ENCODE results near the gene SNRPA1.
"Not testable (repeated sequence)": the region's sequence is repeated elsewhere in the genome, so short reads cannot be mapped to it uniquely, and the experiment has no call there.

SNRPA1 gene

DNA sequence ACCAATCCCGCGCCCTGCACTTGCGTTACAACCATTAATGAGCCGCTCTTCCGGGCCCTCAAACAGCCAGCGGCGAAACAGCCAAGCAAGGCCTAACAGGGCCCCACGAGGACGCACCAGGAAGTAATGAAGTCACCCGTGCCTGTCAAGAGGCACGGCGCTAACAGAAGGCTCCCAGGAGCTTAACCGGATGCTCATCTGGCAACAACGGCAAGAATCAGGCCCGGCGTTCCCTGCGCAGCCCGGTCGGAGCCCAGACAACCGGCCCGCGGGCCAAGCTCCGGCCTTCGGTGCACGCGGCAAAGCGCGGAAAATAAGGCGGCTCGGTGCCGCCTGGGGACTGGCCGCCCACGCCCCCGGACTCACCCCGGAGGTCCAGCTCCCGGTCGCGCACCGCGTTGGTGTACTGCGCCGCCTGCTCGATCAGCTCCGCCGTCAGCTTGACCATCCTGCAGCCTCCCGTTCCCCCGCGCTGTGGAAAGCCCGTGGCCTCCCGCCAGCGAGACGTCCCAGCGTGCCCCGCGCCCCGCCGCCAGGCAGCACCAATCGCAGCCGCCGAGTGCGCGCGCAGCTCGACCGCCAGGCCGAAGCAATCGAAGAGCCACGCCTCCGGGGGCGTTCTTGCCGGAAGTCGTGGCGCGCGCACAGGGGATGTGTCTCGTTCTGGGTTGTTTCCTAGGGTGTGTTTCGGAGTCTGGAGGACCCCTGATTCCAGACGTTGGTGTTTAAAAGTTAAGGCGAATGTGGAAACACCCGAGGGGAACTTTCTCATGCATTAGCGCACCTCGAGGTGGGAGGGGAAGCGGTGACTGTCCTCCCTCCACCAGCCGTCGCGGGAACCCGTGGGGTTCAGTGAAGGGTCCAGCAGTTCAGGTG is at the start of gene SNRPA1:
Gene SNRPA1, minus strand, starts transcription at position 518 of the 876 bp plus-strand sequence. Its CDS starts 70 bp downstream, at position 448.
- in situ Hi-C loops (cut with HindIII; ENCODE audit: low sequenced_read_pairs) = loop anchor here (5.0 kb wide), 2 partner anchors 347 to 427 kb away; partner anchors contain the start of gene TARS3

DNA sequence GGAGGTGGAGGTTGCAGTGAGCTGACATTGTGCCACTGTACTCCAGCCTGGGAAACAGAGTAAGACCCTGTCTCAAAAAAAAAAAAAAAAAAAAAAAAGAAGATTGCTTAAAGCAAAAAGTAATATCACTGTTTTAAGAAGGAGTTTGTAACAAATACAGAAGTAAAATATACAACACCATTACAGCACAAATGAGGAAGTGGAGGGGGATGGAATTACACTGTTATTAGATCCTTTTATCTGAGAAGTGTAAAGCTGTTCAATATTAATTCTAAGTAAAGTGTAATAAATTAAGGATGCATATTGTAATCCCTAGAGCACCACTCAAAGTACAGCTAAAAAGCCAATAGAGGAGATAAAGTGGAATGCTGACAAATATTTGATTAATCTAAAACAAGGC is 47.0 kb upstream of the SNRPA1 start:
- in situ Hi-C loops (cut with HindIII; ENCODE audit: low sequenced_read_pairs) = no loop called here

DNA sequence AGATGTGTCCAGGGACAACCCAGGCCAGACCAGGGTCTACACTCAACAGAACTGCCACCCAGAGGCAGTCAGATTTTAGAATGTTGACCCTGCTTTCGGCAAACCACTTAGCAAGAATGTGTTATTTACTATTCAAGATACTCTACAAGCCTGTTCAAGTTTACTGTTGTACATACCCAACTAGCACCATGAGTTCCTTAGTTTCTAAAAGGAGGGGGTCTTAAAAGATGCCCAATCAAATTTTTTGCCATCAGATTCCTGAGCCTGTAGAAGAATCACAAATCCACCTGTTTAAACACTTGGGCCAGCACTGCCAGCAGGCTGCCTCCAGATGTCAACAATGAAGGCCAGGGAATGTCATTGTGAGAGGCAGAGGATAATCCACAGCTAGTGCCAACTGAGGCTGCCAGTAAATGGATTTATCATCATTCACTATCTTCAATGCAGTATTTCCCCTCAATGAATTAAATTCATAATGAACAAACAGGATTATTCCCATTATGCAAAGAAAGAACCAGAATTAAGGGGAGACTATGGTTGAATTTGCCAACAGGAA is 43.5 kb upstream of the SNRPA1 start:
- in situ Hi-C loops (cut with HindIII; ENCODE audit: low sequenced_read_pairs) = loop anchor here (5.0 kb wide), 1 partner anchor 34 kb away; no protein-coding TSS in a partner anchor

DNA sequence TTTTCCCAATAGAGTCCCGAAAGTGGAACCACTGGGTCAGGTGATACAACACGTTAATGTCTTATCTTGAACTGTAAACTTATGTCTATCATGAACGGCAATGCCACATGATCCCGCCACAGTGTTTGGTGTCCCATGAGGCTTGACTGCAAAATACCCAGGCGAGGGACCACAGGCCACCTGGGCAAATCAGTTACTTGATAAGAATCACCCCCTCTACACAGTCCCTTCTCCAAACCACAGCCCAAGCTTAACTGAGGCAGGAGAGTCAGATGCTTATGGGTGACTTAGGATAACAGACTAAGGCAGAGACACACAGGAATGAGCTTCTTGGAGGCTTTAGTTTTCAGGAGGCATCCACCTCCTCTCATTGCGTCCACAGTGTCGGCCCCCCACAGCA is 42.9 kb upstream of the SNRPA1 start:
- in situ Hi-C loops (cut with HindIII; ENCODE audit: low sequenced_read_pairs) = loop anchor here (5.0 kb wide), 1 partner anchor 34 kb away; no protein-coding TSS in a partner anchor

DNA sequence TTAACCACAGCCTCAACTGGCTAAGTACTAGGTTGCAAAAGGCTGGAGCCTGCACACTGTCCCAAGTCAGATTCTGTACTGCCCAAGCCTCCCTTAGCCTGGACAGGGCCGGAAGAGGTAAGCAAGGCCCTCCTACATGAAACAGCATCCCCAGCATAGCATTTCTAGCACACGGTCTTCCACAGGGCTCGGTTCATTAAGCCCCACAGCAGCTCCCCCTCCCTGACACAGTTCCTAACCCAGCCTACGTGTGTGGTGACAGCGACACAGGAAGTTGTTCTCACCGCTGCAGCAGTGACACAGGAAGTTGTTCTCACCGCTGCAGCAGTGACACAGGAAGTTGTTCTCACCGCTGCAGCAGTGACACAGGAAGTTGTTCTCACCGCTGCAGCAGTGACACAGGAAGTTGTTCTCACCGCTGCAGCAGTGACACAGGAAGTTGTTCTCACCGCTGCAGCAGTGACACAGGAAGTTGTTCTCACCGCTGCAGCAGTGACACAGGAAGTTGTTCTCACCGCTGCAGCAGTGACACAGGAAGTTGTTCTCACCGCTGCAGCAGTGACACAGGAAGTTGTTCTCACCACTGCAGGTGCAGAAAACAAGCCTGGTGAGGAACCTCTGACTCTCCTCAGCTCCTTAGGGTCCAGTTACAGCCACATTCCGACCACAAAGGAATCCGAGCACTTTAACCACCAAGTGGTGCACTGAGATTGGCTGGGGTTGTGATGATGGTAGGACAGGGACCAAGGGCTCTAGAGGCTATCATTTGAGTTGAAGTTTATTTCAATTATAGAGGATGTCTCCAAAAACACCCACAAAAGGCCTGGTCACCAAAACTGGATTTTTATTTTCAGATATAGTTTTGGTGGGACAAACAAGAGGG is 39.1 kb upstream of the SNRPA1 start:
- in situ Hi-C loops (cut with HindIII; ENCODE audit: low sequenced_read_pairs) = not testable (repeated sequence)

DNA sequence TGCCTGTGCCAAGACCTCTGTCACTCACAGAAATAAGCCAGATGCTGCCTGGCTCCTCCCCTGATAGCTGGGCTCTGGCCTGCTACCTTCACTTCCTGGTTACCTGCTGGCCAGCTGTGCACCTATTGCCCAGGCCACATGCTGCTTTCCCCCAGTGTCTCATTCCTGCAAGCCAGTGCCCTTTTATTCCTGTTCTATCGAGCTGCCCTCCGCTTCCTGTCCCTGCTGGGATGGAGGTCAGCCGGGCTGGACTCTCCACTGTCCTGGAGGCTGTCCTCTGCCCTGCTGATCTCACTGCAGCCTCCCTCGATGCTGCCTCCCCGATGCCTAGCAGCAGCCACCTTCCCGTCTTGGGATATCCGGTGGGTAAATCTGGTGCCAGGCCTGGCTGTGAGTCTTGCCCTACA is 37.0 kb upstream of the SNRPA1 start:
- in situ Hi-C loops (cut with HindIII; ENCODE audit: low sequenced_read_pairs) = no loop called here

DNA sequence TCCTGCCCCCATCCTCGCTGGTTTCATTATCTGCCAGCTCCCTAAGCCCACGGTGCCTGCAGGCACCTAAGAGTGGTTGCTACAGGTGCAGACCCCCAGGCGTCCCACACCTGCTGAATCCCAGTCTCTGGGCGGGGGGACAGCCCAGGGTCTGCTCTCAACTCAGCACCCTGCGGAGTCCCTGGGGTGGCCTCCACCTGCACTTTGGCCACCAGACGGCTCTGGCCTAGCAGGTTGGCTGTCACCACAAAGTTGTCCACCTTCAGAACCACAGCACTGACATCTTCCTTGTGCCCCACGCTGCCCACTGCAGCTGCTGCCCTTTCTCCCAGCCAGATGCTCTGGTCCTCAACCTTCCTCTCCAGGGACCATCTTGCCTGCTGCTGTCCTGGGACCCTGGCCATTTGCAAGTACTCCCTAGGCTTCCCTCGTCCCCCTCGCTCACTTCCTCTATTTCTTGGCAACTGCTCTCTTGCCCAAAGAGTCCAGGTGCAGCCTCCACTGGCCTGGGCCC is 34.9 kb upstream of the SNRPA1 start:
- in situ Hi-C loops (cut with HindIII; ENCODE audit: low sequenced_read_pairs) = no loop called here

DNA sequence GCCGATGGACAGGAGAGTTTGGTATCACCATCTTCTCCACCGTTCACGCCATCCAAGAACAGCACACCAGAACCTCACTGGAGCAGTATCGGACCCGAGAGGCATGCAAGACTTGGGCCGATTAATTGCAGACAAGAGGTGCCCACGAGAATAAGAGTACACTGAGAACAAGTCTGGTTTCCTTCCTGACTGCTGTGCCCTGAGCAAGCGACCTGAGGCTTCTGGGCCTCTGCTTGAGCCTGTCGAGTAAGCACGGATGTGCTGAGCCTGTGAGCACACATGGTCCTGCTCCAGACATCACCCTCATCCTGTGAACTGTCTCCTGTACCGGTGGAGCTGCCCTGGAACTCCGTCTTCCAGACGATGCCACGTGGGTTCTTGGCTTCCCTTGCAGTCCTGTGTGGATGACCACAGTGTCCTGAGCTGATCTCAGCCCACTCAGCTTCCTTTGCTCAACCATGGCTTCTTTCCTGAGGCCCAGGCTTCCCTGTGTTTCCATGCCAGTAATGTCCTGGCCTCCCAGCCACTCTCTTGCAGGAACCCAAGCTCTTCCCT is 34.3 kb upstream of the SNRPA1 start:
- in situ Hi-C loops (cut with HindIII; ENCODE audit: low sequenced_read_pairs) = no loop called here

DNA sequence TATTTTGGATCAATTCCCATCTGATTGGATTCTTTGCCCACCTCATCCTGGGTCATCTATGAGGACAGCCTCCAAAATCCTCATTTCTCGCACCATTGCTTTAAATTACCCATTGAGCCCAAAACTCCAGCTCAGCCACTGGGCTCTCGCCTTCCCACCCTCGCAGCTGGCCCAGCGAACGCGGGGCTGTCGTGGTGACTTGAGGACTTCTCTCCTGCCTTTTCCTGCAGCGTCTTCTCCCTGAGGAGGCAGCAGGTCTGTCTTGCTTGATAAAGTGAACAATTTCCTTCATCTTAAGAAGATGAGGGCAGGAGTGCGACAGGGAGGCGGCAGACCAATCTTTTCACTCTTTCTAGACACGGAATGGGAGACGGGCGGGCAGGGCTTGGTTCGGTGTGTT is 33.0 kb upstream of the SNRPA1 start:
- in situ Hi-C loops (cut with HindIII; ENCODE audit: low sequenced_read_pairs) = no loop called here

DNA sequence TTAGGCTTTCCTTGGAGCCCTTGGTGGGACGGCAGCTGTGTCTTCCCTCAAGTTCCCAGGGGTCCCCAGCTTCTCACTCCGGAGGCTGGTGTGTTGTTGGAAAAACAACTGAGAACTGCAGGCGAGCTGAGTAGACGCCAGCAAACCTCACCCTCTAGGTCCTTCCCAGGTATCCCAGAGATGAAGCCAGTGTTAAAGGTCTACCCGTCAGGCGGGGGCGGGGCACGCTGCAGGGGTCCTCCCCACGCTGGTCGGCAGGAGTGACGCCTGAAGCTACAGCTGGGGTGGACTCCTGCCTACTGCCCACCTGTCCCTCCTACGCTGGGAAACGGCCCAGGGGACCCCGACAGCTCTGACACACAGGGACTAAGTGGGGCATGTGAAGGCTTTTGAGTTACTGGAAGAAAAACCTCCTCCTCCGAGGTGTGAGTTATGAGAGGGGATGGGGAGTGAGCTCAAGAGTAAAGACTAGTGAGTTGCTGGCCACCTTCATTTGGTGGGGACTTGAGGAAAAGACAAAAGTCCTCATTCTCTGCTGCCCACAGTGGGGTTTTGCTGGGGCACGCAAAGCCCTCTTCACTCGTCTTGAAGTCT is 32.2 kb upstream of the SNRPA1 start:
- in situ Hi-C loops (cut with HindIII; ENCODE audit: low sequenced_read_pairs) = no loop called here

DNA sequence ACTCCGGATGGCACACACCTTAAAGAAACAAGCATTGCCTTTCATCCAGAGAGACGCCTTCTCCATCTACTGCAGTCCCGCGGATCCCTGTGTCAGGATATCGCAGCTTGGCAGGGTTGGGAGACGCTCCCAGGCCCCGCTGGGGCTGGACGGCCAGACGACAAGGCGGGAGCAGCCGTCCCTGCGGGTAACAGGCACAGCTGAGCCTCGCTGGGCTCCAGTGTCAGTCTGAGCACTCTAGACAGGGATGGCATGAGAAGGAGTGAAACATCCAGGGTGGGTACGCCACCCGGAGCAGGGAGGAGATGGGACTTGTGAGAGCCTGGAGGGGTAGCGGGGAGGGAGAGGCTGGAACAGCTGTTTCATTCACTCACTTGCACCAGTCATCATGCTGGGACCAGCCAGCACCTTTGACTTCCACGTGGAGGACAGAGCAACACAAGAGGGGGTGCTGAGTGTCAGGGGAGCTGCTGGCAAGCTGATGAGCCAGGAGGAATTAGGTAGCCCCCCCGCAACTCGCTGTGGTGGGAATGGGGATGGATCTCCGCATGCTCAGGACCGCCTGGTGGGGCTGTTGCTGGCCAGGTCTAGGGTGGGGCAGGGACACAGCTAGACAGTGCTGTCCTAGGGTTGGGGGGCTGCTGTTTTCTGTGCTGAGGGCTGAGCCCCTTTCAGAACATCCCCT is 31.6 kb upstream of the SNRPA1 start:
- in situ Hi-C loops (cut with HindIII; ENCODE audit: low sequenced_read_pairs) = no loop called here

DNA sequence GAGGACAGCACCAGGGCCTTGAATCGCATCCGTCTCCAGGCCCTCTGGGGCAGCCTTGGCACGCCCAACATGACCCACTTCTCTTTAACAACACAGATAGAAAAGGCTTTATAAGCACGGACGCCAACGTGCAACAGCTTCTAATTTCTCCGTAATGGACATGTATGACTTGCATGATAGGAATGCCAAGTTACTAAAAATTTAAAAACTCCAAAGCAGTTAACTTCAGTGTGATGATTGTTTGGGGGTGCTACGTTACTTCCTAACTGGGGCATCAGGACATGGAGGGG is 30.9 kb upstream of the SNRPA1 start:
- in situ Hi-C loops (cut with HindIII; ENCODE audit: low sequenced_read_pairs) = no loop called here

DNA sequence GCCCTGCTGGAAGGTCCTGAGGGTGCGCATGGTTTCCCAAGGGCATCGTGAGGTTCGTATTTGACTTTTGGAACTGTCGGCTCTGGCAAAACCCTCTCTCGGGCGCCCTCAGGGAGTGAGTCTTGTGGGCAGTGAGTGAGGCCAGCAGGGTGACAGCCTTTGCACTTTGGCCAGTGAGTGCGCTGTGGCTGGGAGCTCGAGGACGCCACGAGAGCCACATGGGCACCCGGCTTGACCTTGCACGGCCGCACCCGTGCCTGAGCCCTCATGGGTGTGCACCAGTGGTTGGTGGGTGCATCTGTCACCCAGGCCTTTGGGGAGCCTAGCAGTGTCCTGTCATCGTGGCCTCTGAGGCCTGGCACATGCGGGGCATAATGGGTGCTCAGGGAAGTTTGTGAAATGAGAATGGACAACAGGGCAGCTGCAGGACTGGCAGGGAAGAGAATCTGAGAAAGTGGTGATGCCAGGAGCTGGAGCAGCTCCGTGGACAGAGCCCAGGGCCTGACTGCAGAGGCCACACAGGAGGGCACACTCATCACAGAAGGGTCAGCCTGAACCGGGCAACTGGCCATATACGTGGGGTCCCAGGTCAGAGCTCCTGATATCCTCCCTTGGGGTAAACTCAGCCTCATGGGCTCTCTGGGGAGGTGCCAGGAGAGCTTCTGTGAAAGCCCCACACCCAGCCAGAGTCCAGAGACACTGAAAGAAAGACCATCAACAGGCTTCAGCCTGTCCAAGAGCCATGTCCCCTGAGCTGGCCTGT is 30.4 kb upstream of the SNRPA1 start:
- in situ Hi-C loops (cut with HindIII; ENCODE audit: low sequenced_read_pairs) = no loop called here

DNA sequence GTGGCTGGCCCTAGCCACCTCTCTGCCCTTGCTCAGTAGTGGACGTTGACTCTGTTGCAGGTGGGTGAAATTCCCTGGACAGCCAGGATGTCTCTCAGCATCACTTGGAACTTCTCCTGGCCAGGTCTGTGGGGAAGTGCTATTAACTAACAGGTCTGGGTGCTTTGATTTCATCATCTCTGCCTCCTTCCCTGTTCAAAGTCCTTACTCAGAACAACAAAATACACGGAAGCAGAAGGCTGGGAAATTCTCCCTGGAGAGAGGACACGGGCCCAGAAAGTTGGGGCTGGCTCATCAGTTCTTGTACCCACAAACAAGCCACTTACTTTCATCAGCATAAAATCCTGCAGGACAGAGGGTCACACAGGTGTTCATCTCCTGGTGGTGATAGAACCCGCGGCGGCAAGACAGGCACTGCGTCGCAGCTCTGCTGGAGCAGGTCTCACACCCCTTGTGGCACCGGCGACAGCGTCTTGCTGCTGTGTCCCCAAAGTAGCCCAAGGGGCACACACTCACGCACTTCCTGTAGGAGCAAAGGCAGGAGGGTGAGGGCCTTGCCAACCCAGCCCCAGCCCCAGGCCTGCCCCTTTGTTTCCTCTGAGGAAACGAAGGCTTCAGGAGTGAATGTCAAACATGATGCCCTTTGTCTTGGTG is 29.6 kb upstream of the SNRPA1 start:
- in situ Hi-C loops (cut with HindIII; ENCODE audit: low sequenced_read_pairs) = no loop called here

DNA sequence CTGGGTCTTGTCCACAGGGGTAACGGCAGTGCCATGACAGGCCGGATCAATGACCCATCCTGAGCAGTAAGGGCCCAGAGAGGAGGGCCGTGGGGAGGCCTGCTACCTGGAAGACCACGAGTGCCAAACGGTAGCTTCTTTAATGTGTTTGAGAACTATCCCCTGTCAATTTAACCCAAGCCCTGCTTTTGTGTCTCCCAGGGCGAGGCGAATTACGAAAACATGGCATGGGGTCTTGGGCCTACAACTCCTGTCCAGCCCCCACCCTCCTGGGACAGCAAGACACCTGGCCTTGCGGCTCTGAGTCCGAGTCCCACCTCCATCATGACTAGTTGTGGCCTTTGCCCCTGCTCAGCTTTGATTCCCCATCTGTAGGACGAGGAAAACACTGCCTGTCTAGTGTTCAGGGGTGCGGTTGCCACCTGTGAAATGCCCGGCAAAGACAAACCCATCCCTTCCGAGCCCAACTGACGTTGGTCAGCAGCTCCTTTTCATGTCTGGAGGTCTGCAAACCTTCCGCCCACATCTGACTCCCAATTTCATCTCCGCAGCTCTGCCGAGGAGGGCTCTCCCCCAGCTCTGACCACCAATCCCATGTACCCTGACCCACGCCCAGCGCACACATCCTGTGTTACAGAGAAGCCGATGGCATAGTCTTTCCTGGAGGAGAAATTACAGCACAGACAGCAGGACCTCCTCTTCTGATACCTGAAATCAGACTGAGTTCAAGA is 28.9 kb upstream of the SNRPA1 start:
- in situ Hi-C loops (cut with HindIII; ENCODE audit: low sequenced_read_pairs) = no loop called here

DNA sequence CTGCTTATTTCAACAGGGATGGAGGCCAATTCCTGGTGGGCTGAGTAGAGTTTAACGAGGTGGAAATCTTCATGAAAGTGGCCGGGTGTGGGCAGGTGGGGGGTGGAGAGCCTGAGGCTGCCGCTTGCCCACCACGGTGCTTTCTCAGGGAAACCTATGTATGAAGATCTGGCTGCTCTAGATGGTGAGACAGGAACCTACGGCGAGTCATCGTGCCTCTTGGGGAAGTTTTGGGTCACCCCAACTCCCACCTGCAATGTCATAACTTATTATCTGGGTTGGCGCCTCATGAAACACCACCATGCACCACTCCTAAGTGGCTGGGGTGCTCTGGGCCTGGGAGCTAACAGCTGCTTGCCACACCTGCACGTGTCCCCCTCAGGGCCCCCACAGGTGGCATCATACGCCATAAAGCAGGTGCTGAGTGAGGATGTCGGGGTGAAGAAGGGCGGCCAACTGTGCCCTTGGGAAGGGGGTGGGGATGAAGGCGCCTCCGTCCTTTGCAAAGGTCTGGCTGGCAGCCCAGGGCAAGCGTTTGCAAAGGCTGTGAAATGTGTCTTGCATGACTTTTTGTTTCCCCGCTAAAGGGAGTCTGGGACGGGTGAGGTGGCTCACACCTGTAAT is 27.9 kb upstream of the SNRPA1 start:
- in situ Hi-C loops (cut with HindIII; ENCODE audit: low sequenced_read_pairs) = no loop called here

DNA sequence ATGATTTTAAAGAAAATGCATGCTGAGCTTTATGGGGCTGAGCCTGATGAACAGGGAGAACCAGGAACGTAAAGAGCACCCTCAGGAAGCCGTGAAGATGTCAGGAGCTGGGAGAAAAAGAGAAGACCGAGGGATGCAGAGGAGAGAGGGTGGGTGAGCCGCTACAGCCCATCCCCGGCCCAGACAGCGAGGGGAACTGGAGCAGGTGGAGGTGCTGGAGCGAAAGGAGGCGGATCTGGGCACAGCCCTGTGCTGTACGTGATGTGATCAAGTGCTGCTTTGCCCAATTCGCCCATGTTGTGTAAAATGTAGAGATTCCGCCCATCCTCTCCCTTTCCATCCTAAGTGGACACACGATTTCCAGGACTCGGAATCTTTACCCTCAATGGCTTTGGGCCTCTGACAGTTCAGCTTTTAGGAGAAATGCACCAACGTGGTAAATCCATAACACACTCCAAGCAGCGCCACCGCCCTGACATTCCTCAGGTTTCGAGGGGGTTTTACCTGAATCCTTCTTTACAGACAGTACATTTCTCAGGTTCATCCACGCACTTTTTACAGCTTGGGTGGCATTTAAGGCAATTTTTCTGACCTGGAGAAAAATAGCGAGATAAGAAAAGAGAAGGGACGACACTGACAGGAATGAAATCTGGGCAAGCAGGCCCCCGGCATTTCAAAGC is 27.1 kb upstream of the SNRPA1 start:
- in situ Hi-C loops (cut with HindIII; ENCODE audit: low sequenced_read_pairs) = no loop called here
